A673 (cell line): ENCODE data around the gene PCDHGA12.

Experiments
- EZH2 ChIP-seq: fragments of 200-600 bp; sonication (generic); IDR thresholded peaks from 2 replicates; pipeline ENCODE4 v1.6.1; 2017; ENCODE audit warnings: borderline replicate concordance, low read depth, mild to moderate bottlenecking, mixed read lengths, antibody characterized with exemption, low read length; ENCODE audit not compliant: poor library complexity, severe bottlenecking
- TF ChIP-seq, protein P1 (sequence below): fragments of 300-800, 200-600 bp; sonication (generic); conservative IDR thresholded peaks from 2 replicates; pipeline ENCODE4 v1.5.1; 2017; ENCODE audit warnings: low read depth, mild to moderate bottlenecking, antibody characterized with exemption, low read length, moderate library complexity, mixed read lengths

DNA sequence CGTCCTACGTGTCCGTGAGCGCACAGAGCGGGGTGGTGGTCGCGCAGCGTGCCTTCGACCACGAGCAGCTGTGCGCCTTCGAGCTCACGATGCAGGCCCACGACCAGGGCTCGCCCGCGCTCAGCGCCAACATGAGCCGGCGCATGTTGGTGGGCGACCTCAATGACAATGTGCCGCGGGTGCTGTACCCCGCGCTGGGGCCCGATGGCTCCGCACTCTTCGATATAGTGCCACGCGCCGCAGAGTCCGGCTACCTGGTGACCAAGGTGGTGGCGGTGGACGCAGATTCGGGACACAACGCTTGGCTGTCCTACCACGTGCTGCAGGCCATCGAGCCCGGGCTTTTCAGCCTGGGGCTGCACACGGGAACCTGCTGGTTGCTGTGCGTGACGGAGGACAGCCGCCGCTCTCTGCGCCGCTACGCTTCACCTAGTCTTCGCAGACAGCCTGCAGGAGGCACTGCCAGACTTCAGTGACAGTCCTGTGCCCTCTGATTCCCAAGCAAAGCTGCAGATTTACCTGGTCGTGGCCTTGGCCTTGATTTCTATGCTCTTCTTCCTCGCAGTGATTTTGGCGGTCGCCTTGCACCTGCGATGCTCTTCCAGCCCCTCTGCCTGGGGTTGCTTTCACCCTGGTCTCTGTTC is 2.4 kb upstream of the PCDHGA12 start:
- TF ChIP-seq, protein P1, sequence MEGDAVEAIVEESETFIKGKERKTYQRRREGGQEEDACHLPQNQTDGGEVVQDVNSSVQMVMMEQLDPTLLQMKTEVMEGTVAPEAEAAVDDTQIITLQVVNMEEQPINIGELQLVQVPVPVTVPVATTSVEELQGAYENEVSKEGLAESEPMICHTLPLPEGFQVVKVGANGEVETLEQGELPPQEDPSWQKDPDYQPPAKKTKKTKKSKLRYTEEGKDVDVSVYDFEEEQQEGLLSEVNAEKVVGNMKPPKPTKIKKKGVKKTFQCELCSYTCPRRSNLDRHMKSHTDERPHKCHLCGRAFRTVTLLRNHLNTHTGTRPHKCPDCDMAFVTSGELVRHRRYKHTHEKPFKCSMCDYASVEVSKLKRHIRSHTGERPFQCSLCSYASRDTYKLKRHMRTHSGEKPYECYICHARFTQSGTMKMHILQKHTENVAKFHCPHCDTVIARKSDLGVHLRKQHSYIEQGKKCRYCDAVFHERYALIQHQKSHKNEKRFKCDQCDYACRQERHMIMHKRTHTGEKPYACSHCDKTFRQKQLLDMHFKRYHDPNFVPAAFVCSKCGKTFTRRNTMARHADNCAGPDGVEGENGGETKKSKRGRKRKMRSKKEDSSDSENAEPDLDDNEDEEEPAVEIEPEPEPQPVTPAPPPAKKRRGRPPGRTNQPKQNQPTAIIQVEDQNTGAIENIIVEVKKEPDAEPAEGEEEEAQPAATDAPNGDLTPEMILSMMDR = no peak
- no peak for TF ChIP-seq EZH2
